Duodenal mucosa (tissue), 2 donors: ENCODE measurements around the gene PSMD2.

ENCODE experiments used
- H3K27ac ChIP-seq: one replicate; pipeline ENCODE4 v1.7.0; 2013; ENCODE audit warnings: low read depth, low read length
- H3K27me3 ChIP-seq, 2 donors: one replicate each; pipeline ENCODE4 v1.7.0; 2013; ENCODE audit warnings: low read length in 2 of 2, control low read depth in 1 of 2; ENCODE audit not compliant: insufficient read depth in 2 of 2, control insufficient read depth in 1 of 2
- H3K36me3 ChIP-seq, 2 donors: one replicate each; pipeline ENCODE4 v1.7.0; 2013; ENCODE audit warnings: low read length in 2 of 2, control low read depth in 1 of 2; ENCODE audit not compliant: insufficient read depth in 2 of 2, control insufficient read depth in 1 of 2
- H3K4me1 ChIP-seq, 2 donors: one replicate each; pipeline ENCODE4 v1.7.0; 2013; ENCODE audit warnings: low read length in 2 of 2, control low read depth in 1 of 2; ENCODE audit not compliant: insufficient read depth in 2 of 2, control insufficient read depth in 1 of 2
- H3K4me3 ChIP-seq, 2 donors: one replicate each; pipeline ENCODE4 v1.7.0; 2013; ENCODE audit warnings: low read length in 2 of 2, low read depth in 1 of 2
- H3K9ac ChIP-seq, 2 donors: one replicate each; pipeline ENCODE4 v1.7.0; 2013; ENCODE audit warnings: low read length in 2 of 2, low read depth in 1 of 2
- H3K9me3 ChIP-seq, 2 donors: one replicate each; pipeline ENCODE4 v1.7.0; 2013; ENCODE audit warnings: low read length in 2 of 2, control low read depth in 1 of 2; ENCODE audit not compliant: control insufficient read depth in 1 of 2

Gene PSMD2

GRCh38 chr3:184332370-184333090 is 33.5 kb downstream of the PSMD2 start:
- Histone ChIP-seq H3K27me3 (no peaks in the 10 kb centered on the region), H3K4me1 (peaks cover 15 to 19% of the 10 kb centered on the region in 2 donors), H3K36me3 (peaks cover 60 to 78% of the 10 kb centered on the region in 2 donors), H3K9ac (no peak overlapping the region), H3K4me3 (no peak overlapping the region), H3K27ac (no peak overlapping the region), H3K9me3 (no peaks in the 10 kb centered on the region)

- Histone ChIP-seq H3K4me3 (no peak overlapping the region), H3K27me3 (no peaks in the 10 kb centered on the region), H3K9ac (no peak overlapping the region), H3K4me1 (peaks cover 15 to 26% of the 10 kb centered on the region in 2 donors), H3K27ac (no peak overlapping the region), H3K9me3 (no peaks in the 10 kb centered on the region), H3K36me3 (peaks cover 55 to 72% of the 10 kb centered on the region in 2 donors)
Observed at GRCh38 chr3:184333190-184333589, 34.1 kb downstream of the PSMD2 start.

DNA sequence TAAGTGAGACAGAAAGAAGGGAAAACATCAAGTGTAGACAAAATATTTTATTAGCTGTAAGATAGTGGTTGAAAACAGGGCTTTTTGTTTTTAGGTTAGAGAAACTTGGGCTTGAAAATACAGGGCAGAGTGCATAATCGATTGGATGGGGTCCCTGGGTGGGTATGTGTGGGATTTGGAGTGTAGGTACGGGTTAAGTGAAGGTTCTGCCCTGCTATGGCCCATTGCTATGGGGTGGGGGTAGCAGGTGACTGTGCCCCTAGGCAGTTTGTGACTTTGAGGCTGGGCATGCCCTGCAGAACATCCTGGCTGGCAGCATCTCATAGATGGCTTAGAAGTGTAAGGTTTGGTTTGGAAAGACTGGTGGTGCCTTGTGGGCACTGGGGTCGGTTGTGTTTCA is 34.7 kb downstream of the PSMD2 start:
- Histone ChIP-seq H3K36me3 (peaks cover 50 to 66% of the 10 kb centered on the region in 2 donors), H3K27ac (no peak overlapping the region), H3K9me3 (no peaks in the 10 kb centered on the region), H3K27me3 (no peaks in the 10 kb centered on the region), H3K9ac (no peak overlapping the region), H3K4me3 (no peak overlapping the region), H3K4me1 (peaks cover 15 to 31% of the 10 kb centered on the region in 2 donors)

GRCh38 chr3:184334470-184335158 is 35.6 kb downstream of the PSMD2 start:
- H3K9ac ChIP-seq = no peak overlapping the region
- no peak overlapping the region for H3K4me3 ChIP-seq
- H3K9me3 ChIP-seq = no peaks in the 10 kb centered on the region
- H3K27me3 ChIP-seq = no peaks in the 10 kb centered on the region
- peaks cover 42 to 57% of the 10 kb centered on the region in 2 donors for H3K36me3 ChIP-seq
- peaks cover 17 to 32% of the 10 kb centered on the region in 2 donors for H3K4me1 ChIP-seq
- H3K27ac ChIP-seq = no peak overlapping the region

GRCh38 chr3:184335291-184335660 is 36.2 kb downstream of the PSMD2 start:
- Histone ChIP-seq H3K27ac (peak overlapping the region; percentile 95), H3K4me1 (peaks cover 17 to 32% of the 10 kb centered on the region in 2 donors), H3K27me3 (no peaks in the 10 kb centered on the region), H3K9ac (peak overlapping the region; percentile 80 to 86), H3K9me3 (no peaks in the 10 kb centered on the region), H3K4me3 (peak overlapping the region; percentile 85 to 86), H3K36me3 (peaks cover 39 to 51% of the 10 kb centered on the region in 2 donors)

DNA sequence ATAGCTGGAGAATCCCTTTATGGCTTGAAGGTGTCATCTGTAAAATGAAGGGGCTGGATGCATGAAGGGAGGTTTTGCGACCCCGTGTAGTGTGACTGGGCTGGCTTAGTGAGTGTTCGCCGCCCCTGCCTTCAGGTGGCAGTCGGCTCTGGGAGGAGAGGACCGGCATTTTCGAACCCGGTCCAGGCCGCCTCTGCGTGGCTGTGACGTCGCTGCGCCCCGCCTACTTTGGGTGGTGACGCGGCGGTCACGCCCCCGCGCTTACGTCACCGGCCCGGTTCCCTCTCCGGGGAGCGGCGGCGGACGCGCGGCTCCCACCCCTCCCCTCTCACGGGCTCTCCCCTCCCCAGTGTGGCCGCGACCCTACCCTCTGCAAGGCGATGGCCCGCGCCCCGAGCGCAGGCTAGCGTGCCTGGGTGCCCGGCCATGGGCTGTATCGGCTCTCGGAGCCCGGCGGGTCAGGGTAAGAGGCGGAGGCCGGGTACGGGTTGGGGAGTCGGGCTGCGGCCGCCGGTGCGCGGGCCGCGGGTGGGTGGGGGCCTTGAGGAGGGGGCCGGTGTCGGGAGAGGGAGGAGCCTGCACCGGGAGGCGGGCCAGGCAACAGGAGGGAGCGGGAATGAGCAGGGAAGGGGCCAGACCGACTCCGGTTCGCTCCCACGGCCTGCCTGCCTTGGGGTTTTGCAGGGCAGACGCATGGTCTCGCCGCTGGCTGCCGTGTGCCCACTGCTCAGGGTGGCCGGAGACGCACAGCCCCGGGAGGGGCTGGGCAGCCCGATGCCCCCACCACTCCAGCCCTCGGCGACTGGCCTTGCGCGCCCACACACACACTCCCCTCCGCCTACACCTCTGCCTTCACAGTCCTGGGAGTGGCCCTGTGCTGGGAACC is 36.9 kb downstream of the PSMD2 start:
- peak overlapping the region; percentile 85 to 86 for H3K4me3 ChIP-seq
- H3K36me3 ChIP-seq = peaks cover 38 to 46% of the 10 kb centered on the region in 2 donors
- H3K9ac ChIP-seq = peak overlapping the region; percentile 80 to 86
- peaks cover 18 to 32% of the 10 kb centered on the region in 2 donors for H3K4me1 ChIP-seq
- H3K27ac ChIP-seq = peak overlapping the region; percentile 95
- H3K27me3 ChIP-seq = no peaks in the 10 kb centered on the region
- no peaks in the 10 kb centered on the region for H3K9me3 ChIP-seq

- H3K9me3 ChIP-seq = no peaks in the 10 kb centered on the region
- peak overlapping the region; percentile 80 to 86 for H3K9ac ChIP-seq
- no peaks in the 10 kb centered on the region for H3K27me3 ChIP-seq
- H3K4me3 ChIP-seq = peak overlapping the region; percentile 85 to 86
- peak overlapping the region; percentile 95 for H3K27ac ChIP-seq
- H3K36me3 ChIP-seq = peaks cover 30 to 39% of the 10 kb centered on the region in 2 donors
- H3K4me1 ChIP-seq = peaks cover 26 to 40% of the 10 kb centered on the region in 2 donors
Observed at GRCh38 chr3:184336547-184337398, 37.7 kb downstream of the PSMD2 start.

DNA sequence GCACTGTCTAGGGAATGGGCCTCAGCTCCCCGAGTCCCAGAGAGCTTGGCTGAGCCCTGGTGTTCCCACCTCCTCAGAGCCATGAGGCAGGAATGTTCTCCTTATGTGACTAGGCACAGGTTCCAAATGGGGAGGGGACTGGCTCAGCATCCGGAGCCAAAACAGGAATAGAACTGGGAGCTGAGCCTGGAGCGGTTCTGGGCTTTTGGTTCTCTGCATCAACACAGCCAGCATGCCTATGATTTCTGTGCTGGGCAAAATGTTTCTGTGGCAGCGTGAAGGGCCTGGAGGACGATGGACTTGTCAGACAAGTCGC is 38.3 kb downstream of the PSMD2 start, which contains the start of gene FAM131A:
TSS of gene FAM131A (plus strand) at position 202 of the 316 bp plus-strand sequence. CDS start at position 233, 31 bp downstream.
- H3K27ac ChIP-seq = peak within 1 kb of the TSS; percentile 95
- H3K9me3 ChIP-seq = no peaks in the 10 kb centered on the region
- H3K9ac ChIP-seq = peak within 1 kb of the TSS; percentile 80 to 86
- peaks cover 28 to 43% of the 10 kb centered on the region in 2 donors for H3K4me1 ChIP-seq
- H3K4me3 ChIP-seq = peak within 1 kb of the TSS; percentile 85 to 86
- peaks cover 24 to 36% of the 10 kb centered on the region in 2 donors for H3K36me3 ChIP-seq
- H3K27me3 ChIP-seq = no peaks in the 10 kb centered on the region

DNA sequence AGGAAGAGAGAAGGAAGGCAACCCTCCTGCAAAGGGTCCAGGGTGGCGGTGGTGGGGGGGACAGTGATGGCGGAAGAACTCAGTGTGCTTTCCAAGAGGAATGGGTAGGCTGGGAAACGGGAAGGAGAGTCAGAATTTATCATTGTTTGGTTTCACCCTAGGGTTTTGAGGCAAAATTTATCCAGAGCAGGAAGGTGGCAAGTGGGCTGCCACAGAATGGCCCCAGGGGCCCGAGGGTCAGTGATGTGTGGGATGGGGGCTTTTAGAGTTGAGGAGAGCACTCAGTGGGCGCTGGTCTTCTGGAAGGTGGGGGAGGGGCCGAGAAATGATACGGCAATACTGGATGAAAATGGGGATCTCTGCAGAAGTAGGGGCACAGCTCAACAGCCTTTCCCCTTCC is 38.9 kb downstream of the PSMD2 start:
- Histone ChIP-seq H3K4me1 (peaks cover 28 to 43% of the 10 kb centered on the region in 2 donors), H3K27ac (no peak overlapping the region), H3K36me3 (peaks cover 18 to 36% of the 10 kb centered on the region in 2 donors), H3K4me3 (no peak overlapping the region), H3K9ac (no peak overlapping the region), H3K27me3 (no peaks in the 10 kb centered on the region), H3K9me3 (no peaks in the 10 kb centered on the region)
